G401.6 (cell line): ENCODE results near the gene KL.

ENCODE experiments used
- FAIRE-seq: peaks from 2 replicates; lab custom pipeline; 2012; peaks lifted over from hg19 to GRCh38; lab: Jason Lieb, UNC

The KL gene

GRCh38 chr13:33111414-33112110 is 95.3 kb downstream of the KL start:
- FAIRE-seq = no peak

- no peak for FAIRE-seq
Observed at GRCh38 chr13:33112766-33113165, 96.5 kb downstream of the KL start.

DNA sequence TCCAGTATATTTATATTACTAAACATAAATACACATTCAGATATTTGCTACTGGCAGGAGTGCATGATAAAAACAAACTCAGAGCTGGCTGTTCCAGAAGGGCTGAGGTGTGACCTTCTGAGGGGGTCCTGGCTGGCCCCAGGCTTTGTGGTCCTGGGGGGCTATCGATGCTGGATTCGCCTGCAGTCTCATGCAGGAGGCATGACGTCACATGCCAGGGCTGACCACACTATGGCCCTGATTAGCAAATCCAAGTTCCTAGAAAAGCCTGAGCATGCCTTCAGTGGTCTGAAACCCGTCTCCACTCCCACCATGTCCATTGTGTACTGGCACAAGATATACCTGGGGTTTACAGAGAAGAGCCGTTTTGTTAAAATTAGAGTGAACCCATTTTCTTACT is 97.9 kb downstream of the KL start:
- no peak for FAIRE-seq

DNA sequence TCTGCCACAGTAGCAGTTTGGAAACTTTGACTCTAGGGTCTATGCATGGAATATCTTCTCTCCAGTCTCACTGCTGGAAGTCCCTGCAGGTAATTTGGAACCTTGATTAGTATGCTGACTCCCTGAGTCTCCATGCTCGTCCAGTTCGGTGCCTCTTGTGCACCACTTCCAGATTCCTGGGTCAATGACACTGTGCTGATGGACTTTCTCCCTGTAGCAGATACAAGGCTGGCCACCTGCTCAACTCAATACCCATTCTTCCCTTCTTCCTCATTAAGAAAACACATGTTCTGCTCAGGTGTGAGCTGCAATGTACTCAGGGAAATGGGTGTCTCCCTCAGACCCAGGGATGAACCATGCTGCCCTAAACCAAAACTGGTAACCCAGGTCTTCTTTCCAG is 99.1 kb downstream of the KL start:
- FAIRE-seq = no peak
